CD4-positive, CD25-positive, alpha-beta regulatory T cell (primary cell): ENCODE data around the gene SERTAD2. TPM values are rescaled to one million over a fixed set of nuclear protein-coding genes. Genes with fewer than 3 reads are reported as not detected.

ENCODE experiments used
- ATAC-seq, 2 donors: fragments of 150-1000 bp; cut with Tn5 transposase; one replicate each; pipeline ENCODE4 v1.10.0; 2021; ENCODE audit warnings: low read depth in 2 of 2, moderate number of reproducible peaks in 2 of 2, moderate library complexity in 1 of 2
- DNase-seq, 3 donors: peaks; one replicate each; pipeline versions ENCODE4 v3.0.0 to v3.0.0-alpha.2; 2012 to 2022; ENCODE audit warnings: mixed read lengths in 1 of 3
- H3K27ac ChIP-seq: one replicate; pipeline ENCODE4 v1.7.0; 2013; ENCODE audit warnings: mild to moderate bottlenecking, low read length; ENCODE audit not compliant: insufficient read depth, poor library complexity, severe bottlenecking
- H3K27me3 ChIP-seq: one replicate; pipeline ENCODE4 v1.7.0; 2013; ENCODE audit warnings: low read length; ENCODE audit not compliant: control insufficient read depth, insufficient read depth
- H3K36me3 ChIP-seq: one replicate; pipeline ENCODE4 v1.7.0; 2013; ENCODE audit warnings: mild to moderate bottlenecking, low read length, moderate library complexity; ENCODE audit not compliant: control insufficient read depth, insufficient read depth
- H3K4me1 ChIP-seq: 2 replicates; pipeline ENCODE4 v1.7.0; 2013; ENCODE audit warnings: mild to moderate bottlenecking, low read length; ENCODE audit not compliant: insufficient read depth, control insufficient read depth, poor library complexity, severe bottlenecking
- H3K4me3 ChIP-seq: one replicate; pipeline ENCODE4 v1.7.0; 2013; ENCODE audit warnings: low read depth, mild to moderate bottlenecking, low read length, moderate library complexity
- H3K9me3 ChIP-seq, 2 experiments: 1 replicate in 1 of 2; 2 replicates in 1 of 2; pipeline ENCODE4 v1.7.0; 2013; ENCODE audit warnings: low read length in 2 of 2, mild to moderate bottlenecking in 1 of 2, moderate library complexity in 1 of 2; ENCODE audit not compliant: control insufficient read depth in 2 of 2
- H3K27ac Mint-ChIP-seq, 3 donors: one replicate each; pipeline ENCODE4 v1.8.0; 2020 to 2022; ENCODE audit warnings: mild to moderate bottlenecking in 3 of 3, mixed read lengths in 3 of 3, moderate library complexity in 2 of 3
- H3K27me3 Mint-ChIP-seq: one replicate; pipeline ENCODE4 v1.8.0; 2022; ENCODE audit warnings: mild to moderate bottlenecking, mixed read lengths
- H3K36me3 Mint-ChIP-seq: one replicate; pipeline ENCODE4 v1.8.0; 2020; ENCODE audit warnings: mixed read lengths
- H3K4me1 Mint-ChIP-seq, 4 donors: one replicate each; pipeline ENCODE4 v1.8.0; 2020 to 2022; ENCODE audit warnings: mixed read lengths in 4 of 4, mild to moderate bottlenecking in 1 of 4
- H3K4me3 Mint-ChIP-seq, 4 donors: one replicate each; pipeline ENCODE4 v1.8.0; 2020 to 2022; ENCODE audit warnings: mild to moderate bottlenecking in 4 of 4, mixed read lengths in 4 of 4, moderate library complexity in 3 of 4
- H3K9me3 Mint-ChIP-seq, 7 donors: one replicate each; pipeline ENCODE4 v1.8.0; 2020 to 2022; ENCODE audit warnings: mixed read lengths in 7 of 7, mild to moderate bottlenecking in 3 of 7, moderate library complexity in 2 of 7
- polyA plus RNA-seq, 4 donors: library from polyadenylated mRNA; unstranded; fragments of 300-500 nt; fragmentation: Illumina TruSeq; gene quantifications; one replicate each; pipeline ENCODE4 v1.2.3, GENCODE V29; 2021
- total RNA-seq: library from RNA; stranded (reverse); gene quantifications from one replicate; pipeline ENCODE4 v1.2.3, GENCODE V29; 2022

SERTAD2 gene
- total and polyA plus RNA-seq, 5 donors from 2014 or later, result 4.2 to 33.5 (median 6.2) TPM

GRCh38 chr2:64629329-64629781 lies 24.4 kb downstream of the SERTAD2 start:
- Histone ChIP-seq H3K4me1 (no peaks in the 10 kb centered on the region), H3K27ac (no peak overlapping the region), H3K4me3 (no peak overlapping the region), H3K27me3 (no peaks in the 10 kb centered on the region), H3K36me3 (peaks cover 13% of the 10 kb centered on the region), H3K9me3 (no peaks in the 10 kb centered on the region)
- peaks cover 17% of the 10 kb centered on the region for H3K36me3 Mint-ChIP-seq
- H3K9me3 Mint-ChIP-seq, result no peaks in the 10 kb centered on the region
- H3K4me3 Mint-ChIP-seq, result no peak overlapping the region
- H3K27me3 Mint-ChIP-seq, result no peaks in the 10 kb centered on the region
- DNase-seq, result no peak
- ATAC-seq, result no peak
- H3K27ac Mint-ChIP-seq, result peak overlapping the region in 1 of 3 donors; percentile 49
- peaks cover 2 to 16% (median 9%) of the 10 kb centered on the region in 4 donors for H3K4me1 Mint-ChIP-seq

- Histone ChIP-seq H3K4me3 (no peak overlapping the region), H3K27me3 (no peaks in the 10 kb centered on the region), H3K36me3 (peaks cover 9% of the 10 kb centered on the region), H3K27ac (no peak overlapping the region), H3K9me3 (no peaks in the 10 kb centered on the region), H3K4me1 (no peaks in the 10 kb centered on the region)
- Mint-ChIP-seq H3K27me3 (no peaks in the 10 kb centered on the region), H3K4me3 (no peak overlapping the region), H3K9me3 (no peaks in the 10 kb centered on the region), H3K36me3 (peaks cover 12% of the 10 kb centered on the region), H3K4me1 (peaks cover 2 to 10% (median 9%) of the 10 kb centered on the region in 4 donors), H3K27ac (peak overlapping the region in 1 of 3 donors; percentile 22)
- ATAC-seq, result no peak
- no peak for DNase-seq
Observed at GRCh38 chr2:64627860-64628841, 25.6 kb downstream of the SERTAD2 start.

GRCh38 chr2:64626963-64627760 lies 26.6 kb downstream of the SERTAD2 start:
- ATAC-seq, result no peak
- Mint-ChIP-seq H3K4me3 (no peak overlapping the region), H3K36me3 (peaks cover 8% of the 10 kb centered on the region), H3K9me3 (no peaks in the 10 kb centered on the region), H3K27me3 (no peaks in the 10 kb centered on the region), H3K4me1 (peaks cover 0 to 10% (median 9%) of the 10 kb centered on the region in 4 donors), H3K27ac (no peak overlapping the region)
- DNase-seq, result no peak
- Histone ChIP-seq H3K27ac (no peak overlapping the region), H3K36me3 (peaks cover 4% of the 10 kb centered on the region), H3K4me3 (no peak overlapping the region), H3K4me1 (no peaks in the 10 kb centered on the region), H3K9me3 (no peaks in the 10 kb centered on the region), H3K27me3 (no peaks in the 10 kb centered on the region)

- ATAC-seq (no peak), DNase-seq (no peak)
Observed at GRCh38 chr2:64626146-64626809, 27.4 kb downstream of the SERTAD2 start.

GRCh38 chr2:64625299-64626145 lies 28.2 kb downstream of the SERTAD2 start:
- Mint-ChIP-seq H3K4me3 (no peak overlapping the region), H3K27ac (peak overlapping the region in 1 of 3 donors; percentile 44), H3K9me3 (no peaks in the 10 kb centered on the region), H3K36me3 (peaks cover 3% of the 10 kb centered on the region), H3K4me1 (peaks cover 0 to 8% (median 5%) of the 10 kb centered on the region in 4 donors), H3K27me3 (no peaks in the 10 kb centered on the region)
- H3K36me3 ChIP-seq, result no peaks in the 10 kb centered on the region
- H3K4me1 ChIP-seq, result no peaks in the 10 kb centered on the region
- ATAC-seq (no peak), DNase-seq (no peak)
- no peaks in the 10 kb centered on the region for H3K9me3 ChIP-seq
- no peaks in the 10 kb centered on the region for H3K27me3 ChIP-seq
- no peak overlapping the region for H3K27ac ChIP-seq
- no peak overlapping the region for H3K4me3 ChIP-seq

More at GRCh38 chr2:64626146-64626809, 27.4 kb downstream of the SERTAD2 start:
- H3K27me3 Mint-ChIP-seq, result no peaks in the 10 kb centered on the region
- Histone ChIP-seq H3K27me3 (no peaks in the 10 kb centered on the region), H3K4me3 (no peak overlapping the region), H3K9me3 (no peaks in the 10 kb centered on the region), H3K27ac (no peak overlapping the region), H3K4me1 (no peaks in the 10 kb centered on the region), H3K36me3 (peaks cover 3% of the 10 kb centered on the region)
- peaks cover 8% of the 10 kb centered on the region for H3K36me3 Mint-ChIP-seq
- H3K4me1 Mint-ChIP-seq, result peaks cover 0 to 10% (median 9%) of the 10 kb centered on the region in 4 donors
- H3K4me3 Mint-ChIP-seq, result no peak overlapping the region
- H3K9me3 Mint-ChIP-seq, result no peaks in the 10 kb centered on the region
- peak overlapping the region in 1 of 3 donors; percentile 44 for H3K27ac Mint-ChIP-seq

GRCh38 chr2:64624862-64625261 lies 28.9 kb downstream of the SERTAD2 start:
- H3K4me3 Mint-ChIP-seq, result no peak overlapping the region
- H3K27me3 Mint-ChIP-seq, result no peaks in the 10 kb centered on the region
- Histone ChIP-seq H3K36me3 (no peaks in the 10 kb centered on the region), H3K9me3 (no peaks in the 10 kb centered on the region), H3K27me3 (no peaks in the 10 kb centered on the region), H3K4me1 (no peaks in the 10 kb centered on the region), H3K4me3 (no peak overlapping the region), H3K27ac (no peak overlapping the region)
- peaks cover 0 to 8% (median 3%) of the 10 kb centered on the region in 4 donors for H3K4me1 Mint-ChIP-seq
- no peaks in the 10 kb centered on the region for H3K9me3 Mint-ChIP-seq
- peak overlapping the region in 1 of 3 donors; percentile 11 for H3K27ac Mint-ChIP-seq
- DNase-seq (no peak), ATAC-seq (no peak)
- H3K36me3 Mint-ChIP-seq, result no peaks in the 10 kb centered on the region
